OCI-LY3 (cell line): ENCODE measurements around the gene SPECC1L.

Experiments used
- H2AFZ ChIP-seq: fragments of 200-600, 300-600 bp; shearing (Covaris generic); 2 replicates; pipeline ENCODE4 v1.6.0; 2014; ENCODE audit warnings: antibody characterized with exemption, low read depth, low read length
- H3K27ac ChIP-seq: fragments of 200-600, 300-600 bp; sonication (generic); 2 replicates; pipeline ENCODE4 v1.5.1; 2014; ENCODE audit warnings: mild to moderate bottlenecking, low read length, moderate library complexity, mixed read lengths
- H3K27me3 ChIP-seq: fragments of 200-600, 300-600 bp; sonication (generic); 2 replicates; pipeline ENCODE4 v1.6.1; 2014; ENCODE audit warnings: low read depth, low read length, mixed read lengths
- H3K36me3 ChIP-seq: fragments of 200-600, 300-600 bp; sonication (generic); replicated peaks from 2 replicates; pipeline ENCODE3; 2014; ENCODE audit warnings: low read depth, low read length, mixed read lengths
- H3K4me1 ChIP-seq: fragments of 300-600, 200-600 bp; sonication (generic); 2 replicates; pipeline ENCODE4 v1.6.1; 2014; ENCODE audit warnings: low read length, mixed read lengths
- H3K4me2 ChIP-seq: fragments of 200-600, 300-600 bp; sonication (generic); 2 replicates; pipeline ENCODE4 v1.6.1; 2014; ENCODE audit warnings: low read length, mixed read lengths
- H3K4me3 ChIP-seq: fragments of 300-600, 200-600 bp; sonication (generic); 2 replicates; pipeline ENCODE4 v1.5.1; 2014; ENCODE audit warnings: antibody characterized with exemption, mild to moderate bottlenecking, low read length, moderate library complexity
- H3K79me2 ChIP-seq: fragments of 300-600, 200-600 bp; shearing (Covaris generic); 2 replicates; pipeline ENCODE4 v1.6.1; 2014; ENCODE audit warnings: mild to moderate bottlenecking, low read length, mixed read lengths
- H3K9ac ChIP-seq: fragments of 300-600, 200-600 bp; shearing (Covaris generic); 2 replicates; pipeline ENCODE4 v1.6.0; 2014; ENCODE audit warnings: mild to moderate bottlenecking, low read length, moderate library complexity
- H3K9me3 ChIP-seq: fragments of 200-600, 300-600 bp; shearing (Covaris generic); 2 replicates; pipeline ENCODE4 v1.6.1; 2014; ENCODE audit warnings: low read length, mixed read lengths; ENCODE audit not compliant: insufficient read depth
- H4K20me1 ChIP-seq: fragments of 200-600, 300-600 bp; sonication (generic); 2 replicates; pipeline ENCODE4 v1.6.1; 2016; ENCODE audit warnings: low read length, mixed read lengths; ENCODE audit not compliant: insufficient read depth
- CTCF ChIP-seq: fragments of 200-600, 300-600 bp; sonication (generic); IDR thresholded peaks from 2 replicates; pipeline ENCODE4 v1.5.1; 2014; ENCODE audit warnings: antibody characterized with exemption, low read length, low read depth
- EZH2phosphoT487 ChIP-seq: fragments of 200-600 bp; shearing (Covaris generic); IDR thresholded peaks from 2 replicates; pipeline ENCODE4 v1.6.1; 2018; ENCODE audit warnings: antibody characterized with exemption, mixed run types, low read depth

Gene SPECC1L

DNA sequence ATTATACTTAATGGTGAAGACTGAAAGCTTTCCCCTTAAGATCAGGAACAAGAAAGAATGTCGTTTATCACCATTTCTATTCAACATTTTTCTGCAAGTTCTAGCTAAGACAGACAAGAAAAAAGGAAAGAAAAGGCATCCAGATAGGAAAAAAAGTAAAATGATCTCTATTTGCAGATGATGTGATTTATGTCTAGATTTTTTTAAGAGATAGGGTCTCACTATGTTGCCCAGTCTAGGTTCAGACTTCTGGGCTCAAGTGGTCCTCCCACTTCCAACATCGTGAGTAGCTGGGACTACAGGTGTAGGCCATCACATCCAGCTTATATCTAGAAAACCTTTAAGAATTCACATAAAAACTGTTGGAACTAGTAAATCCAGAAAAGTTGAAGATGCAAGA is 105.4 kb downstream of the SPECC1L start:
- Histone ChIP-seq H3K27ac (no peak overlapping the region; the same call in 1 of the 2 replicates), H3K9me3 (no peaks in the 10 kb centered on the region), H3K9ac (no peak overlapping the region), H4K20me1 (no peaks in the 10 kb centered on the region), H3K4me2 (no peak overlapping the region), H3K4me3 (no peak overlapping the region), H2AFZ (no peak overlapping the region), H3K4me1 (peaks cover 11% of the 10 kb centered on the region), H3K27me3 (no peaks in the 10 kb centered on the region), H3K36me3 (peaks cover 27% of the 10 kb centered on the region), H3K79me2 (no peaks in the 10 kb centered on the region)
- TF ChIP-seq EZH2phosphoT487 (no peak), CTCF (no peak)

DNA sequence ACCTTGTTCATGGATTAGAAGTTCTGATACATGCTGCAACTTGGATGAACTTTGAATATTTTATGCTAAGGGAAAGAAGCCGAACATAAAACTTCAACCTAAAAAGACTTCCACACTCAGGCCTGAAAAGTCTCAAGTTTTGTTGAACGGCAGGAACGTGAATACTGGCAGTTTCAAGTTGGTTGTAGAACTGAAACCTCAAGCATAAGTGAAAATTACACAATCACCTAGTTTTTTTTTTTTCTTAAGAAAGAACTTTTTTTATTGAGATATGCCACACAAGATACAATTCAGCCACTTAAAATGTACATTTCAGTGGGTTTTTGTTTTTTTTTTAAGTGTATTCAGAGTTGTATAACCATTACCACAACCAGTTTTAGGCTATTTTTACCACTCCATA is 106.0 kb downstream of the SPECC1L start:
- TF ChIP-seq CTCF (no peak), EZH2phosphoT487 (no peak)

GRCh38 chr22:24379536-24379935 is 108.9 kb downstream of the SPECC1L start:
- Histone ChIP-seq H3K9ac (no peak overlapping the region), H3K79me2 (no peaks in the 10 kb centered on the region), H3K4me3 (no peak overlapping the region), H3K27ac (no peak overlapping the region), H2AFZ (no peak overlapping the region), H3K36me3 (peaks cover 17% of the 10 kb centered on the region), H3K4me1 (peaks cover 11% of the 10 kb centered on the region), H3K27me3 (no peaks in the 10 kb centered on the region), H3K4me2 (no peak overlapping the region), H4K20me1 (no peaks in the 10 kb centered on the region), H3K9me3 (no peaks in the 10 kb centered on the region)
- TF ChIP-seq EZH2phosphoT487 = no peak
- no peak for TF ChIP-seq CTCF

More for the DNA sequence above, 106.0 kb downstream of the SPECC1L start:
- no peak overlapping the region for H2AFZ ChIP-seq
- H3K9ac ChIP-seq = no peak overlapping the region
- H3K9me3 ChIP-seq = no peaks in the 10 kb centered on the region
- no peaks in the 10 kb centered on the region for H3K27me3 ChIP-seq
- no peak overlapping the region for H3K4me3 ChIP-seq
- peaks cover 11% of the 10 kb centered on the region for H3K4me1 ChIP-seq
- H3K4me2 ChIP-seq = no peak overlapping the region
- peaks cover 21% of the 10 kb centered on the region for H3K36me3 ChIP-seq
- H4K20me1 ChIP-seq = no peaks in the 10 kb centered on the region
- no peaks in the 10 kb centered on the region for H3K79me2 ChIP-seq
- peak overlapping the region; percentile 8; the same call in 1 of the 2 replicates for H3K27ac ChIP-seq

GRCh38 chr22:24380220-24380904 is 109.7 kb downstream of the SPECC1L start:
- TF ChIP-seq EZH2phosphoT487 (no peak), CTCF (no peak)
- peaks cover 12% of the 10 kb centered on the region for H3K36me3 ChIP-seq
- H4K20me1 ChIP-seq = no peaks in the 10 kb centered on the region
- H3K4me2 ChIP-seq = no peak overlapping the region
- no peaks in the 10 kb centered on the region for H3K79me2 ChIP-seq
- H3K27ac ChIP-seq = no peak overlapping the region
- no peak overlapping the region for H3K4me3 ChIP-seq
- no peak overlapping the region for H2AFZ ChIP-seq
- no peaks in the 10 kb centered on the region for H3K9me3 ChIP-seq
- H3K27me3 ChIP-seq = no peaks in the 10 kb centered on the region
- no peak overlapping the region for H3K9ac ChIP-seq
- peaks cover 11% of the 10 kb centered on the region for H3K4me1 ChIP-seq
